GM21528 (cell line): ENCODE data around the gene POMGNT1.
"Not testable (repeated sequence)": the region's sequence is repeated elsewhere in the genome, so short reads cannot be mapped to it uniquely, and the experiment has no call there.

ENCODE experiments used
- ATAC-seq: cut with Tn5 transposase; IDR thresholded peaks from one replicate; pipeline ENCODE4 v1.9.1; 2021; ENCODE audit warnings: mild to moderate bottlenecking, moderate library complexity; ENCODE audit not compliant: unreplicated experiment, low FRiP score

Gene POMGNT1

DNA sequence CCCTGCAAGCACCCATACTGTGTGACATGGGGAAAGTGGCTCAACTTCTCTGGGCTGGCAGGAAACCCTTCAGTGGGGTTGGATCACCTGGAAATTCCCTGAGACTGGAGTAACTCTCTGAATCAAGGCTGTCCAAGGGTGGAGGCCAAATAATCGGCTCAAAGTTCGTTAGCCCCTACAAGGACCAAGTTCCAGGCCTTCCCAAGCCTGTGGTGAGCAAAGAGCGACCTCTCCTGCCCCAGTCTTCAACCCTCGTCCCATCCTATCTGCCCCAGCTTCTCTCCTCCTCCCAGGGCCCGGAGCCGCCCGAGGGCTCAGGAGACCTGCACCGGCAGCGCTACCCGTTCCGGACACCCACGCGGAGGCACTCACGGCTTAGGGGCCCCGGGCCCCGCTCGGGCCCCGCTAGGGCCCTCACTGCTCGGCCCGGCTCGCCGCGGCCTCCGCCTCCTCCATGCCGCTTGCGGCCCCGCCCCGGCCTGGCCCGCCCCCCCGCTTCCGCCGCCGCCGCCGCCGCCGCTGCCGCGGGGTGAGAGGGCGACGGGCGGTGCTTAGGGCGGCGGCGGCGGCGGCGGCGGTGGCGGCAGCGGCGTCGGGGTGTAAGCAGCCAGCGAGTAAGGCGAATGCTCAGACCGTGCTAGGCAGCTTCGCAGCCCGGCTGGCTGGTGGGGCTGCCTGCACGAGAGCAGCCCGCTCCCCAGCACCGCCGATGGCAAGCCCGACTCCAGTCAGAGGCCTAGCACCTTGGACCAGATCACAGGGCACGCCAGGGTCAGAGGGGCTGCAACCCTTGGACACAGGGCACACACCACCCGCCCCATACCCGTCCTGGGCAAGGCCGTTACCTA, at the start of gene POMGNT1:
Gene POMGNT1 (minus strand): TSS at position 471 of the 848 bp plus-strand sequence. CDS start 613 bp downstream, outside the sequence.
- ATAC-seq, result peak; percentile 88

DNA sequence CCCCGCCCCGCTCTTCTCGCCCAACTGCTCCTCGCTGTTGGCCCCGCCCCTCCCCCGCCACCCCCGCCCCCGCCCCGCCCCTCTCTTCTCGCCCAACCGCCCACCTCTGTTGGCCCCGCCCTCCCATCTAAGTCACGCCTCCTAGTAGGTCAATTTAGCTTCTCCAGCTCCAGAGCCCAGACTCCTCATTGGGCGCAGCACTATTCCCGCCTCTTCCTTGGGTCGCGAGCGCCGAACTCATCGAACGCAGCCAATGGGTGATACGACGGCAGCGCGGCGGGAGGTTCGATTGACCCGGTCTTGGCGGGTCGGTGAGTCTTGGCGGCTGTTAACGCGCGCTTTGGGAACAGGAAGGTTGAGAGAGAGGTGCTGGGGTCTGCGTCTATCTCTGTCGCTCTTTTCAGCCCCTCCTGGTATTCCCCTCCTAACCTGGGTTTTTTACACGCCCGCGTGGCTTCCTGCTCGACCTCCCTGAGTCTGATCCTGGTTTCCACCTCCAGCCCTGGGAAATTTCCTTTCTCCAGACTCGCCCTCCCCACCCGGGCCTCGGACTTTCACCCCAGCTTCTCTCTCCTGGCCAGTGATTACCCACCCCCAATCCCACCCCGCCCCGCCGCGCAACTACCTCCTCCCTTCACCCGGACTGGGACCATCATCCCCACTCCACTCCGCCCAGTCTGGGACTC, 49.3 kb upstream of the POMGNT1 start, which contains the start of gene RAD54L:
Gene RAD54L (plus strand): TSS at position 328 of the 686 bp plus-strand sequence. CDS start 643 bp downstream, outside the sequence.
- peak; percentile 85 for ATAC-seq

DNA sequence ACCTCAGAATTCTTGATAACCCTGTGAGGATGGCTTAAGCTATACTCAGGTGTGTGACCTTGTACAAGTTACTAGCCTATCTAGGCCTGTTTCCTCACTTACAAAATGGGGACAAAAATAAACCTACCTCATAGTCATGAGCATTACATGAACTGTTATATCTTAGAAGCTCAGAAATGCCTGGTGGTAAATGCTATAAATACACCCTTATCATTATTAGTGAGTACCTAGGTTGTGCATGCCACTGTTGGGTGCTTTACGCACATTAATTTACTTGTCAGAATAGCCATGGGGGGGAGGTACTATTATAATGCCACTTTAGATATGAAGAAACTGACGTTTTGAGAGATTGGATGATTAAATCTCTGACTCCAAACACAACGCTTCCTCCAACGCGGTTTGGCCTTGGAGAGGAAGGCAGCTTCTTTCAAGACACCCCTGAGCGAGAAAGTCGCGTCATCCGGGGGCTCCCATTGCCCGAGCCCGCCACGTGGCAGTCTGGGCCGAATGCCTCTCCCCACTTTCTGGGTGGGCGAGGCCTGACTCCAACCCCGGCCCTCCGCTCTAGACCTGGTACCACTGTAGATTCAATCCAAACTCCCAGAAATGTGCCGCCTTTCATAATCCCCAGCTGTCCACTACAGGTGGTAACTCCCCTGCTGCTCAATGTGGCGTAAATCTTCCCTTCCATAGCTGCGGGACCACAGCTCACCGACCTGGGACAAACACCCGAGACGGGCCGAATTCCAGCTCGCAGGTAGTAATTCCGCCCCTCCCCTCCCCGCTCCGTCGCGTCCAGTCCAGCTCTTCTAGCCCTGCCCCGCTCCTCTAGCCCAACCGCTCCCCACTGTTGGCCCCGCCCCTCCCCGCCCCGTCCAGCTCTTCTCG, 48.6 kb upstream of the POMGNT1 start:
- ATAC-seq, result peak; percentile 38

DNA sequence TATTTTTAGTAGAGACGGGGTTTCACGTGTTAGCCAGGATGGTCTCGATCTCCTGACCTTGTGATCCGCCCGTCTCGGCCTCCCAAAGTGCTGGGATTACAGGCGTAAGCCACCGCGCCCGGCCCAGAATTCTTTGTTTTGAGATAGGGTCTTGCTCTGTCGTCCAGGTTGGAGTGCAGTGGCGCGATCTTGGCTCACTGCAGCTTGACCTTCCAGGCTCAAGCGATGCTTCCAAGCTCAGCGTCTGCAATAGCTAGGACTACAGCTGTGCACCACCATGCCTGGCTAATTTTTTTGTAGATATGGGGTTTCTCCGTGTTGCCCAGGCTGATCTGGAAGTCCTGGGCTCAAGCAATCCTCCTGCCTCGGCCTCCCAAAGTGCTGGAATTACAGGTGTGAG, 47.9 kb upstream of the POMGNT1 start:
- ATAC-seq, result not testable (repeated sequence)

DNA sequence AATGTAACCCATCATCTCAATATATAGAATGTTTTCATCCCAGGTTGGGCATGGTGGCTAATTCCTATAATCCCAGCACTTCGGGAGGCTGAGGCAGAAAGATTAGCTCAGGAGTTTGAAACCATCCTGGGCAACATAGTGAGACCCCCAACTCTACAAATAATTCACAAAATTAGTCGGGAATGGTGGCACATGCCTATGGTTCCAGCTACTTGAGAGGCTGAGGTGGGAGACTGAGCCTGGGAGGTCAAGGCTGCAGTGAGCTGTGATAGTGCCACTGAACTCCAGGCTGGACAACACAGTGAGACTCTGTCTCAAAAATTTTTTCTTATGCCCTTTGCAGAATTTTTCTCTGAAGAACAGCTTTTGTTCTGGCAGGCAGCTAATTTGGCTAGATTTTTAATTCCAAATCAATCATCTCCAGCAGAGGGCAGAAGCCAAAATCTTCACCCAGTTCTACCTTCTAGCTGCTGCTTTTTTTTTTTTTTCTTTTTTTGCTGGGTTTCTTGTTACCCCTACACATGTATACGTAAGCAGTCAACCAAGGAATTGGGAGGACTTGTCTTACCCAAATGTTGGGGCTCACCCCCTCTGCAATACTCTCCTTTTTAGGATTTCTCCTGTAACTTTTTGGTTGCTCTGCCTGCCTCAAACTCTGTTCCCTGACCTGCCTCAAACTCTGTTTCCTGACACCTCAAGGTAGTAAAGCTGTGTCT, 46.6 kb upstream of the POMGNT1 start:
- no peak for ATAC-seq

GRCh38 chr1:46243831-46244230, 45.6 kb upstream of the POMGNT1 start:
- not testable (repeated sequence) for ATAC-seq

DNA sequence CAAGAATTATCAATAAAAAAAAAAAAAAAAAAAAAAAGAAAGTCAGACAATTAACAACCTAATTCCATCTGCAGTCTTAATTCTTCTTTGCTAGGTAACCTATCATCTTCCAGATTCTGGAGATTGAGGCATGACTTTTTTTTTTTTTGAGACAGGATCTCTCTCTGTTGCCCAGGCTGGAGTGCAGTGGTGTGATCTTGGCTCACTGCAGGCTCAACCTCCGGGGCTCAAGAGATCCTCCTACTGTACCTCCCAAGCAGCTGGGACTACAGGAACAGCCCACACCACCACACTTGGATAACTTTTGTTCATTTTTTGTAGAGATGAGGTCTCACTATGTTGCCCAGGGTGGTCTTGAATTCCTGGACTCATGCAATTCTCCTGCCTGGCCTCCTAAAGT, 44.7 kb upstream of the POMGNT1 start:
- ATAC-seq, result no peak

DNA sequence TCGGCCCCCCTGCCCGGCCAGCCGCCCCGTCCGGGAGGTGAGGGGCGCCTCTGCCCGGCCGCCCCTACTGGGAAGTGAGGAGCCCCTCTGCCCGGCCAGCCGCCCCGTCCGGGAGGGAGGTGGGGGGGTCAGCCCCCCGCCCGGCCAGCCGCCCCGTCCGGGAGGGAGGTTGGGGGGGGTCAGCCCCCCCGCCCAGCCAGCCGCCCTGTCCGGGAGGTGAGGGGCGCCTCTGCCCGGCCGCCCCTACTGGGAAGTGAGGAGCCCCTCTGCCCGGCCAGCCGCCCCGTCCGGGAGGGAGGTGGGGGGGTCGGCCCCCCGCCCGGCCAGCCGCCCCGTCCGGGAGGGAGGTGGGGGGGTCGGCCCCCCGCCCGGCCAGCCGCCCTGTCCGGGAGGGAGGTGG, 43.5 kb upstream of the POMGNT1 start:
- not testable (repeated sequence) for ATAC-seq

GRCh38 chr1:46238865-46239264, 40.6 kb upstream of the POMGNT1 start:
- not testable (repeated sequence) for ATAC-seq

DNA sequence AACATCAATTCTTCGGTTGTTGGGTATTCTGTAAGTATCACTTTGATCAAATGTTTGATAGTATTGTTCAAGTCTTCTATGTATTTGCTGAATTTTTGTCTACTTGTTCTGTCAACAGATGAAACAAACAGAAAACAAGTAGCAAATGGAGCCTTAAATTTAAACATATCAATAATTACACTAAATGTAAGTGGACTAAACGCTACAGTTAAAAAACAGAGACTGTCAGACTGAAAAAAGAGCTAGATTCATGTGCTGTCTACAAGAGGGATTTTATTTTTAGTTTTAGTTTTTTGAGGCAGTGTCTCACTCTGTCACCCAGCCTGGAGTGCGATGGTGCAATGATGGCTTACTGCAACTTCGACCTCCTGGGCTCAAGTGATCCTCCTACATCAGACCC, 38.6 kb upstream of the POMGNT1 start:
- no peak for ATAC-seq

- ATAC-seq, result not testable (repeated sequence)
Measured at GRCh38 chr1:46231231-46231630, 33.0 kb upstream of the POMGNT1 start.

GRCh38 chr1:46224966-46225365, 26.7 kb upstream of the POMGNT1 start:
- ATAC-seq, result no peak

- ATAC-seq, result peak; percentile 68
Measured at GRCh38 chr1:46223472-46223943, 25.3 kb upstream of the POMGNT1 start.

GRCh38 chr1:46223055-46223454, 24.8 kb upstream of the POMGNT1 start:
- ATAC-seq, result not testable (repeated sequence)

- no peak for ATAC-seq
Measured at GRCh38 chr1:46221749-46222148, 23.5 kb upstream of the POMGNT1 start.

- ATAC-seq, result no peak
Measured at GRCh38 chr1:46220808-46221207, 22.6 kb upstream of the POMGNT1 start.

DNA sequence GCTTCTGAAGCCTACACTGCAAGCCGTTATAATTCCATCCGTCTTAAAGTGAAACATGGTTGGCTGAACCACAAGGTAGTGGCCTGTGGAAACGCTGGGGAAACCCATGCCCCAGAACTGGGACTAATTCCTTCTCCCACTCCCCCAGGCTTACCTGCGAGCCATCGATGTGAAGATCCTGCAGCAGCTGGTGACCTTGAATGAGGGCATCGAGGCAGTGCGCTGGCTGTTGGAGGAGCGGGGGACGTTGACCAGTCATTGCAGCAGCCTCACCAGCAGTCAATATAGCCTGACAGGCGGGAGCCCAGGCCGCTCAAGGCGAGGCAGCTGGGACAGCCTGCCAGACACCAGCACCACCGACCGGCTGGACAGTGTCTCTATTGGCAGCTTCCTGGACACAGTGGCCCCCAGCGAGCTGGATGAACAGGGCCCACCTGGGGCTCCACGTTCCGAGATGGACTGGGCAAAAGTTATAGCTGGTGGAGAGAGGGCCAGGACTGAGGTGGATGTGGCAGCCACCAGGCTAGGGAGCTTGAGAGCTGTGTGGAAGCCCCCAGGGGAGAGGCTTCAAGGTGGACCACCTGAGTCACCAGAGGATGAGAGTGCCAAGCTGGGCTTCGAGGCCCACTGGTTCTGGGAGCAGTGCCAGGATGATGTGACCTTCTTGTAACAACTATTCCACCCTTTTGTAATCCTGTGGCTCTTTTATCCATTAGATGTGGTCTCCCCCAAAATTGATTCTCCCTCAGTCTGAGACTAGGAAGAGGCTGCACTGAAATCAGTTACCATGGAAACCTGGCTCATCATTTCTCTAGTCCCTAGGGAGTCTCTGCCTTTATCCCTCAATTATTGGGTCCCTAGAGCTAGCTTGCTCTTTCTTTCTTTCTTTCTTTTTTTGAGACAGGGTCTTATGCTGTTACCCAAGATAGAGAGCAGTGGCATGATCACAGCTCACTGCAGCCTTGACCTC, 21.6 kb upstream of the POMGNT1 start:
- ATAC-seq, result no peak

DNA sequence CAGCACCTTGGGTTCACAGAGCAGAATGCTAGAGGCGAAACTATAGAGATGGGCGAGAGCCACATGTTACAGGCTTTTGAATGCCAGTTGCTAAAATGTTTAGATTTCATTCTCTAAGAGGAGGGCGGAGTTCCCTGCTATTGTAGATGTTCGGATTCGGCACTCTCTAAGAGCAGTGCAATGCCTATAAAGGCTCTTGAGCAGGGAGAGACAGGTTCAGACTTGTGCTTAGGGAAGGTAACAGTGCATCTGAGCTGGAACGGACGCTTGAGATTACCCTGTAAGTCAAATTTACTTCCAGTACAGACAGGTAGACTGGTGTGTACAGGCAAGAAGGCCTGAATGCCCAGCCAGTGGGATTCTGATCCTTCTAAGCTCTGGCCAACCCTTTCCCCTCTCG, 20.2 kb upstream of the POMGNT1 start:
- ATAC-seq, result no peak

DNA sequence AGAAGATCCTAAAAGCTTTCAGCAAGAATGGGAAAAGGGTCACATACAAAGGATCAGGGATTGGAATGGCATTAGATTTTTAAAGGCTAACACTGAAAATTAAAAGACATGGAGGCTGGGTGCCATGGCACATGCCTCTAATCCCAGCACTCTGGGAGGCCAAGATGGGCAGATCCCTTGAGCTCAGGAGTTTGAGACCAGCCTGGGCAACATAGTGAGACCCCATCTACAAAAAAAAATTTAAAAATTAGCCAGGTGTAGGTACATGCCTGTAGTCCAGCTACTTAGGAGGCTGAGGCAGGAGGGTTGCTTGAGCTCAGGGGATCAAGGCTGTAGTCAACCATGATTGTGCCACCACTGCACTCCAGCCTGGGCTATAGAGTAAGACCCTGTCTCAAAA, 17.3 kb upstream of the POMGNT1 start:
- ATAC-seq, result no peak
